Measurements from ENCODE around the gene TRPM1. TPM values are rescaled to one million over a fixed set of nuclear protein-coding genes. Genes with fewer than 3 reads are reported as not detected.

TRPM1 gene
- total RNA-seq, 6 experiments from 2014 or later, result not detected

- peak; percentile 60 to 84 (median 67) for ATAC-seq
- peak; percentile 67 to 81 (median 75) for DNase-seq
- peaks cover 0 to 22% (median 0%) of the 10 kb centered on the region in 4 donors for H3K4me1 ChIP-seq
- 61% methylated on average over 4 of the region's 6 CpGs for WGBS (ENCODE audit: insufficient coverage, low coverage, low lambda C conversion rate, missing lambda C conversion rate)
- H3K9me3 ChIP-seq, result no peaks in the 10 kb centered on the region
- no peaks in the 10 kb centered on the region for H3K27me3 ChIP-seq
- intact Hi-C loops (cut with DNase I), result no loop called here
- H3K4me3 ChIP-seq, result no peak overlapping the region
- H3K27ac ChIP-seq, result peak overlapping the region in 1 of 3 donors; percentile 24
- no peaks in the 10 kb centered on the region for H3K36me3 ChIP-seq
- TF ChIP-seq POLR2A (IDR thresholded peaks at IDR 0.05), result no peak
- TF ChIP-seq CTCF (IDR thresholded peaks at IDR 0.05), result no peak
Measured at GRCh38 chr15:31081588-31082250, 19.8 kb downstream of the TRPM1 start.

GRCh38 chr15:31081056-31081455 is 20.5 kb downstream of the TRPM1 start:
- intact Hi-C loops (cut with DNase I), result no loop called here
- peak overlapping the region; percentile 23 to 42 (median 34) for H3K4me3 ChIP-seq
- ATAC-seq (peak; percentile 11 to 41 (median 26)), DNase-seq (no peak)
- no peaks in the 10 kb centered on the region for H3K9me3 ChIP-seq
- H3K4me1 ChIP-seq, result peaks cover 0 to 22% (median 0%) of the 10 kb centered on the region in 4 donors
- H3K27ac ChIP-seq, result peak overlapping the region; percentile 24 to 60 (median 38)
- no peaks in the 10 kb centered on the region for H3K27me3 ChIP-seq
- TF ChIP-seq CTCF (IDR thresholded peaks at IDR 0.05) (no peak), POLR2A (IDR thresholded peaks at IDR 0.05) (no peak)
- no peaks in the 10 kb centered on the region for H3K36me3 ChIP-seq
- 43% methylated on average over 9 of the region's 11 CpGs for WGBS (ENCODE audit: insufficient coverage, low coverage, low lambda C conversion rate, missing lambda C conversion rate)

- H3K9me3 ChIP-seq, result no peaks in the 10 kb centered on the region
- DNase-seq, result peak; percentile 83 to 89 (median 84)
- no peaks in the 10 kb centered on the region for H3K36me3 ChIP-seq
- H3K4me3 ChIP-seq, result peak overlapping the region; percentile 23 to 42 (median 34)
- no peaks in the 10 kb centered on the region for H3K27me3 ChIP-seq
- peak overlapping the region; percentile 24 to 60 (median 38) for H3K27ac ChIP-seq
- intact Hi-C loops (cut with DNase I), result no loop called here
- TF ChIP-seq CTCF (IDR thresholded peaks at IDR 0.05) (no peak), POLR2A (IDR thresholded peaks at IDR 0.05) (no peak)
- peaks cover 0 to 22% (median 0%) of the 10 kb centered on the region in 4 donors for H3K4me1 ChIP-seq
- ATAC-seq, result peak; percentile 85 to 94 (median 92)
- WGBS (ENCODE audit: insufficient coverage, low coverage, low lambda C conversion rate, missing lambda C conversion rate), result 20% methylated on average over 14 of the region's 26 CpGs
Measured at GRCh38 chr15:31080591-31081014, 20.9 kb downstream of the TRPM1 start.

- no peak overlapping the region for H3K4me3 ChIP-seq
- H3K9me3 ChIP-seq, result no peaks in the 10 kb centered on the region
- intact Hi-C loops (cut with DNase I), result loop anchor here in 1 of 2 donors (10.0 kb wide), 2 partner anchors 55 kb away; no protein-coding TSS in a partner anchor
- H3K4me1 ChIP-seq, result peaks cover 0 to 22% (median 0%) of the 10 kb centered on the region in 4 donors
- 100% methylated on average over 2 of the region's 2 CpGs for WGBS (ENCODE audit: insufficient coverage, low coverage, low lambda C conversion rate, missing lambda C conversion rate)
- H3K27ac ChIP-seq, result no peak overlapping the region
- TF ChIP-seq CTCF (IDR thresholded peaks at IDR 0.05), result no peak
- TF ChIP-seq POLR2A (IDR thresholded peaks at IDR 0.05), result no peak
- ATAC-seq (no peak), DNase-seq (no peak)
- H3K27me3 ChIP-seq, result no peaks in the 10 kb centered on the region
- no peaks in the 10 kb centered on the region for H3K36me3 ChIP-seq
Measured at GRCh38 chr15:31079519-31079918, 22.0 kb downstream of the TRPM1 start.
